ENCODE results near the gene TPBGL. TPM values are rescaled to one million over a fixed set of nuclear protein-coding genes. Genes with fewer than 3 reads are reported as not detected.

TPBGL gene
- total RNA-seq, 4 donors from 2014 or later = 0.40 to 3.7 TPM; not detected in 2

DNA sequence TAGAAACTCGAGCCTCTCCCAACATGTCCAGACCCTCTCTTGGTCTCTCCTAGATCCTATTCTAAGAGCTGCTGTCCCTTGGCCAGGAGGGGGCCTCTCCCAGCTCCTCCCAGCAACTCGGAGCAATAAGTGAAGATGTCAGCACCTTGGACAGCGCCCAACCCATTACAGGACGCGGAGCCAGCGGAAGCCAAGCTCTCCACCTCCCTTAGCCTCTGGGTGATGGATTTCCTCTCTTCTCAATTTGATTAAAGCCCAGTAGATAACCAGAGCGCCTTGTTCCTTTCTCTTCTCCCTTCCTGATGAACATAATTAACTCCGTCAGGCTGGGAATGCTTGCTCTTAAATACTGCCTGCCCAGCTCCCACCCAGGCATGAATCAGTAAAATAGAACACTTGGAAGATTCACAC lies 26.2 kb upstream of the TPBGL start:
- DNase-seq = peak; percentile 73
- Histone ChIP-seq H3K4me3 (no peak overlapping the region), H3K36me3 (no peaks in the 10 kb centered on the region), H3K4me1 (no peaks in the 10 kb centered on the region), H3K9me3 (no peaks in the 10 kb centered on the region), H3K27ac (no peak overlapping the region), H3K27me3 (no peaks in the 10 kb centered on the region)
- in situ Hi-C loops (cut with MboI; ENCODE audit: low pct_ligation_motif_present in 1 of 4, low pct_unique_long_range_greater_than_20kb in 1 of 4, low sequenced_read_pairs in 3 of 4) = loop anchor here in 1 of 4 donors (5.0 kb wide), 1 partner anchor 77 kb away; no protein-coding TSS in a partner anchor
- intact Hi-C loops (cut with DNase I; ENCODE audit: low total_unique reads) = no loop called here
- TF ChIP-seq POLR2AphosphoS5 (IDR thresholded peaks at IDR 0.05) (no peak), POLR2A (IDR thresholded peaks at IDR 0.05) (no peak)
- TF ChIP-seq, protein P1, sequence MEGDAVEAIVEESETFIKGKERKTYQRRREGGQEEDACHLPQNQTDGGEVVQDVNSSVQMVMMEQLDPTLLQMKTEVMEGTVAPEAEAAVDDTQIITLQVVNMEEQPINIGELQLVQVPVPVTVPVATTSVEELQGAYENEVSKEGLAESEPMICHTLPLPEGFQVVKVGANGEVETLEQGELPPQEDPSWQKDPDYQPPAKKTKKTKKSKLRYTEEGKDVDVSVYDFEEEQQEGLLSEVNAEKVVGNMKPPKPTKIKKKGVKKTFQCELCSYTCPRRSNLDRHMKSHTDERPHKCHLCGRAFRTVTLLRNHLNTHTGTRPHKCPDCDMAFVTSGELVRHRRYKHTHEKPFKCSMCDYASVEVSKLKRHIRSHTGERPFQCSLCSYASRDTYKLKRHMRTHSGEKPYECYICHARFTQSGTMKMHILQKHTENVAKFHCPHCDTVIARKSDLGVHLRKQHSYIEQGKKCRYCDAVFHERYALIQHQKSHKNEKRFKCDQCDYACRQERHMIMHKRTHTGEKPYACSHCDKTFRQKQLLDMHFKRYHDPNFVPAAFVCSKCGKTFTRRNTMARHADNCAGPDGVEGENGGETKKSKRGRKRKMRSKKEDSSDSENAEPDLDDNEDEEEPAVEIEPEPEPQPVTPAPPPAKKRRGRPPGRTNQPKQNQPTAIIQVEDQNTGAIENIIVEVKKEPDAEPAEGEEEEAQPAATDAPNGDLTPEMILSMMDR (IDR thresholded peaks at IDR 0.05) = peak in 3 of 5 experiments; percentile 10 to 19 (median 18)
- 1 to 3% methylated on average over 8 of the region's 8 CpGs for WGBS, 2 donors (ENCODE audit: low coverage in 1 of 2)

DNA sequence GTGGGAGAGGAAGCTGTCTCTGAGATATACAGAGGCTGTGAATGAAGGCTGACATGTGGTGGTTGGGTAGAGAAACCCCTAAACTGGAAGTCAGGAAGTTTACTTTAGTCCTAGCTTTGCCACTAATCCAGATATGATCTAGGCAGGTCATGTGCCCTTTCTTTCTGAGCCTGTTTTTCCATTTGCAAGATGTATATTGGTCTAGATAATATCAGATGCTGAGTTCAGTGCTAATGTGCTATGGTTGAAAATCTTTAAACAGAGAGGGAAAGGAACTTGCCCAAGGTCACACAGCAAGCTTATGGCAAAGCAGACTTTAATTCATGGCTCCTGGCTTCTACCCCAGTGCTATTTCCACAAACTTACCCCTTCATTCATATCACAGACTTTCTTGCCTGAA lies 25.7 kb upstream of the TPBGL start:
- no peaks in the 10 kb centered on the region for H3K36me3 ChIP-seq
- no peak overlapping the region for H3K4me3 ChIP-seq
- H3K27me3 ChIP-seq = no peaks in the 10 kb centered on the region
- DNase-seq = no peak
- TF ChIP-seq, protein P1 (IDR thresholded peaks at IDR 0.05) = no peak
- TF ChIP-seq POLR2A (IDR thresholded peaks at IDR 0.05) (no peak), POLR2AphosphoS5 (IDR thresholded peaks at IDR 0.05) (no peak), EP300 (IDR thresholded peaks at IDR 0.05; ENCODE audit: low read depth) (no peak)
- no peaks in the 10 kb centered on the region for H3K9me3 ChIP-seq
- no peaks in the 10 kb centered on the region for H3K4me1 ChIP-seq
- no peak overlapping the region for H3K27ac ChIP-seq
- intact Hi-C loops (cut with DNase I; ENCODE audit: low total_unique reads) = no loop called here
- in situ Hi-C loops (cut with MboI; ENCODE audit: low pct_ligation_motif_present in 1 of 4, low pct_unique_long_range_greater_than_20kb in 1 of 4, low sequenced_read_pairs in 3 of 4) = loop anchor here in 1 of 4 donors (5.0 kb wide), 1 partner anchor 78 kb away; no protein-coding TSS in a partner anchor

DNA sequence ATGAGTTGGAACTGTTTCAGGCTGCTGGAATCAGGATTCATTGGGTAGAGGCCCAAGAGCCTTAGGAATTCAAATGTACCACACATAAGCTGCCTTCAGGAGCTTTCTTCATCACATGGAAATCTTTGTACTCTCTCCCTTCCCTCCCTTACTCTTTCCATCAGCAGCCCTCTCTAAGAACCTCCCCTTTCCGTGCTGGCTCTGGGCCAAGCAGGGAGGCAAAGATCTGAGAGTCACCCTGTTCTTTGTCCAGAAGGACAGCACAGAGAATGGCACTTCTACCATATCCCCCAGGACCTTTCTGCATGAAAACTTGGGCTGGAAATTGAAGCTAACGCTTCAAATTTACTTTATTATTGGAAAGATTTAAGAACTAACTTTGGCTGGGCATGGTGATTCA lies 20.7 kb upstream of the TPBGL start:
- no peak overlapping the region for H3K4me3 ChIP-seq
- intact Hi-C loops (cut with DNase I; ENCODE audit: low total_unique reads) (no loop called here), in situ Hi-C loops (cut with MboI; ENCODE audit: low pct_ligation_motif_present in 1 of 4, low pct_unique_long_range_greater_than_20kb in 1 of 4, low sequenced_read_pairs in 3 of 4) (no loop called here)
- H3K9me3 ChIP-seq = no peaks in the 10 kb centered on the region
- H3K4me1 ChIP-seq = no peaks in the 10 kb centered on the region
- H3K27me3 ChIP-seq = no peaks in the 10 kb centered on the region
- H3K36me3 ChIP-seq = no peaks in the 10 kb centered on the region
- no peak overlapping the region for H3K27ac ChIP-seq
- TF ChIP-seq, protein P1 (IDR thresholded peaks at IDR 0.05) = no peak
- no peak for TF ChIP-seq POLR2AphosphoS5 (IDR thresholded peaks at IDR 0.05)
- no peak for TF ChIP-seq POLR2A (IDR thresholded peaks at IDR 0.05)
- 43 to 49% methylated on average over 2 of the region's 2 CpGs for WGBS, 2 donors (ENCODE audit: low coverage in 1 of 2)
- no peak for DNase-seq

DNA sequence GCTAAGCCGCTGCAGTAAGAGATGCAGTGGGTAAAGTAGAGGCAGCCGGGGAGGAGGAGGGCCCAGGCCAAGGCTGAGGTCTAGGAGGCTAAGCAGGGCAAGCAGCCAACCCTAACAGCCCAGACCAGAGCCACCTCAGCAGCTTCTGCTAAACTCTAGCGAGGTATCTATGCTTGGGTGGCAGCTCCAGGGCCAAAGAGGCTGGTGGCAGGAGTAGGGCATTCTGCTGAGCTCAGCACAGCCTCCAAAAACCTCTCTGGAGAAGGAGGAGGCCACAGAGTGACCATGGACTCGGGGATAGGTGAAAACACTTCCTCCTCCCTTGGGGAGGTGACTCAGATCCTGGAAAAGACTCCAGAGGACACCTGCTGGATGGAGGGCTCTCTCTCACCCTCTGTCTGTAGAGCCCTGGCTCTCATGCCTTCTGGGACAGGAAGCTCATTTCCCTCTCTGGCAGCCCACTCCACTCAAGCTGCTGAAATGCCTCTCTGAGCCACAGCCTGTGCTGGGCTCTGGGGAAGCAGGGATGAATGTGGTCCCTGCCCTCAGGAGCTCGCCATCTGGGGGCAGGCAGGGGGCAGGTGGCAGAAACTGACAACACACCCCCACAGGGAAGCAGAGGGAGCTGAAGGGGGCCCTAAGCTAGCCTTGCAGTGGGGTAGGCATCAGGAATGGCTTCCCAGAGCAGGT lies 16.5 kb upstream of the TPBGL start:
- intact Hi-C loops (cut with DNase I; ENCODE audit: low total_unique reads) = no loop called here
- Histone ChIP-seq H3K36me3 (no peaks in the 10 kb centered on the region), H3K4me1 (no peaks in the 10 kb centered on the region), H3K4me3 (no peak overlapping the region), H3K27me3 (no peaks in the 10 kb centered on the region), H3K27ac (no peak overlapping the region), H3K9me3 (no peaks in the 10 kb centered on the region)
- no peak for DNase-seq
- in situ Hi-C loops (cut with MboI; ENCODE audit: low pct_ligation_motif_present in 1 of 4, low pct_unique_long_range_greater_than_20kb in 1 of 4, low sequenced_read_pairs in 3 of 4) = no loop called here
- no peak for TF ChIP-seq EP300 (IDR thresholded peaks at IDR 0.05; ENCODE audit: low read depth)
- no peak for TF ChIP-seq POLR2AphosphoS5 (IDR thresholded peaks at IDR 0.05)
- TF ChIP-seq, protein P1 (IDR thresholded peaks at IDR 0.05) = no peak
- no peak for TF ChIP-seq POLR2A (IDR thresholded peaks at IDR 0.05)
- 45% methylated on average over 5 of the region's 5 CpGs; no CpG with 5 or more reads in 1 of the 2 donors for WGBS, 2 donors (ENCODE audit: low coverage in 1 of 2)
